Retinal pigment epithelial cell (primary cell): ENCODE data around the gene GLIPR1.
"Not testable (repeated sequence)": the region's sequence is repeated elsewhere in the genome, so short reads cannot be mapped to it uniquely, and the experiment has no call there.

Source experiments
- DNase-seq: peaks from one replicate; pipeline ENCODE4 v3.0.0-alpha.2; 2010; ENCODE audit warnings: low read depth
- H3K4me3 ChIP-seq: 2 replicates; pipeline ENCODE4 v1.5.1; 2011; ENCODE audit warnings: mild to moderate bottlenecking, low read length, control low read depth, moderate library complexity
- CTCF ChIP-seq: conservative IDR thresholded peaks from 2 replicates; pipeline ENCODE4 v1.5.1; 2011; ENCODE audit warnings: low read depth, low read length, control low read depth, inconsistent platforms

The GLIPR1 gene

GRCh38 chr12:75480469-75480949 is at the start of gene GLIPR1:
TSS of gene GLIPR1 (plus strand) at chr12:75480755. CDS start at chr12:75480881, 126 bp downstream.
- no peak for TF ChIP-seq CTCF
- peak; percentile 75 for DNase-seq
- peak within 1 kb of the TSS; percentile 23 for H3K4me3 ChIP-seq

GRCh38 chr12:75432924-75433323 is 47.6 kb upstream of the GLIPR1 start:
- H3K4me3 ChIP-seq = no peak overlapping the region
- TF ChIP-seq CTCF = no peak
- DNase-seq = no peak

- peak; percentile 24 for TF ChIP-seq CTCF
- no peak for DNase-seq
- no peak overlapping the region for H3K4me3 ChIP-seq
Observed at GRCh38 chr12:75437564-75437963, 43.0 kb upstream of the GLIPR1 start.

- no peak for DNase-seq
- H3K4me3 ChIP-seq = no peak overlapping the region
- TF ChIP-seq CTCF = no peak
Observed at GRCh38 chr12:75438059-75438754, 42.3 kb upstream of the GLIPR1 start.

GRCh38 chr12:75439048-75439447 is 41.5 kb upstream of the GLIPR1 start:
- no peak overlapping the region for H3K4me3 ChIP-seq
- no peak for TF ChIP-seq CTCF
- no peak for DNase-seq

GRCh38 chr12:75439930-75440329 is 40.6 kb upstream of the GLIPR1 start:
- H3K4me3 ChIP-seq = no peak overlapping the region
- no peak for DNase-seq
- TF ChIP-seq CTCF = no peak

- not testable (repeated sequence) for H3K4me3 ChIP-seq, DNase-seq
Observed at GRCh38 chr12:75441687-75442449, 38.7 kb upstream of the GLIPR1 start.

GRCh38 chr12:75442454-75442853 is 38.1 kb upstream of the GLIPR1 start:
- not testable (repeated sequence) for DNase-seq, H3K4me3 ChIP-seq
